Hematopoietic multipotent progenitor cell treated with erythropoietin and hydrocortisone succinate and interleukin-3 and kit ligand, for 15 days (in vitro differentiated cells): ENCODE results near the gene PTPRCAP.

Experiments
- DNase-seq: peaks from one replicate; pipeline ENCODE4 v3.0.0-alpha.2; 2015; ENCODE audit warnings: low spot score

Gene PTPRCAP

DNA sequence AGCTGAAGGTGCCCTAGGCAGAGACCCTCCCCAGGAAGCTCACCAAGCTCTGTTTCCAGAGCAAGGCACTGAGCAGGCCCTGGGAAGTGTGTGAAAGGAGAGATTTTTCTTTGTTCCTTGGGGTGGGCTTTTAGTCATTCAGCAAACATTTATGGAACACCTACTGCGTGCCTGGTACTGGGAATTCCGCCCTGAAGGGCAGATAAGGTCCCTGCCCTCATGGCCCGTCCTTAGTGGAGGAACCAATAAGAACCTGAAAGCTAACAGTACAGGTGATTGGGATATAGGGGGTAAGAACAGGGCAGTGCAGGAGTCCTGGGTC lies 27.7 kb upstream of the PTPRCAP start:
- no peak for DNase-seq

DNA sequence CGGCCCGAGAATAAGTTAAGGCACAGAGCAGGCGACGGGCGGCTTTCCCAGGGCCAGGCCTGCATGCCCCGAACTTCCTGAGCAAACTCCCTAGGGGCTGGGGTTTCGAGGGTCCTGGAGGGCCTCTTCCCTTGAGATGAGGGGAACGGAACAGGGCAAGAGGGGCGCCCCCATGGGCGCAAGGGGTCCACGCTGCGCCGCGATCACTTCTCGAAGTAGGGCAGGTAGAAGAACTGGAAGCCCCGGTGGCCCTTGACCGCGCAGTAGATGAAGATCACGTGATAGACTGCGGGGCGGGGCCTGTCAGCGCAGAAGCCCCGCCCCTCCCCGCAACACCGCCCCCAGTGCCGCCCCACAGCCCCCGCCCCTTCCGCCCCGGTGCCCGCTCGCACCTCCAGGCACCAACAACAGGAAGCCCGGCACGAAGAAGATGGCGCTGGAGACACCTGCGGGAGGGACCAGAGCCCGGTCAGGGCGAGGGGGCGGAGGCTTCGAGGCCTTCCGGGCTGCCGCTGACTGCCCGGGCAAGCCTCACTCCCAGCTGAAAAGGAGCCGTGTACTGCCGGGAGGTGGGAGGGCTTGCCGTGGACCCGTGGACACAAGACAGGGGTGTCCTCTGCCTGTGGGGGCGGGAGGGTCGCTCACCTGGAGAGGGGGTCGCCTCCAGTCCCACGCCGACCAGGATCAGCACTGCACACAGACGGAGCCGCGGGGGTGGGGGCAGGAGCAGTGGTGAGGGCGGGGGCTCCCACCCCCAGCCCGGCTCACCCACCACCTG lies 27.1 kb upstream of the PTPRCAP start:
- peak; percentile 89 for DNase-seq

DNA sequence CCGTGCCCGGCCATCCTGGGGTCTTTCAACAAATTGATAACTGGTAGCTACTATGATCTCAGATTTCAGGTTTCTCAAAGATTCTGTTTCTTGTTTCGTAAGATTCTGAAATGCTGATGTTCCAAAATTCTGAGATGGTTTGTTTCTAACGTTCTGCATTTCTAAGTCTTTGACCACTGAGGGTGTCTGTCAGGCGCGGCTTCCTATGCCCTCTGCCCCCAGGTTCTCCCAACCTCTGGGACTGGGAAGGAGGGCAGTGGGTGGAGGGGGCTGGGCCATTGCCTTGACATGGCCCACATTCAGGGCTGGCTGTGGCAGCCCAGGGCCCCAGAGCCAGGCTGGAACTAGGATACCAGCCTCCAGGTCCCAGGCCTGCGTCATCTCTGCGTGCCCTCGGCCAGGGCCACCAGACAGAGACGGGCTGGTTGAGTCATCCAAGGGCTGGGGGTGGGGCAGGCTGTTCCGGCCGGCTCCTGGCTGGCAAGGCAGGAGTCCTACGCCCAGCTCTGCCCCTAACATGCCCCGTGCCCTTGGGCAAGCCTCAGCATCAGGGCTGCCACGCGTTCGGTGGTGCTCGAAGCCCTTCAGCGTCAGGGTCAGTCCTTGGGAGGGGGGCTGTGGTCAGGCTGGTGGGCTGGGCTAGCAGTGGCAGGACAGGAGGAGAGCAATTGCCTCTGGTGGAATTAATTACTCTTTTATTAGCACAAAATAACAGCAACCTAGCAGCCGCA lies 26.4 kb upstream of the PTPRCAP start:
- DNase-seq = peak; percentile 57

DNA sequence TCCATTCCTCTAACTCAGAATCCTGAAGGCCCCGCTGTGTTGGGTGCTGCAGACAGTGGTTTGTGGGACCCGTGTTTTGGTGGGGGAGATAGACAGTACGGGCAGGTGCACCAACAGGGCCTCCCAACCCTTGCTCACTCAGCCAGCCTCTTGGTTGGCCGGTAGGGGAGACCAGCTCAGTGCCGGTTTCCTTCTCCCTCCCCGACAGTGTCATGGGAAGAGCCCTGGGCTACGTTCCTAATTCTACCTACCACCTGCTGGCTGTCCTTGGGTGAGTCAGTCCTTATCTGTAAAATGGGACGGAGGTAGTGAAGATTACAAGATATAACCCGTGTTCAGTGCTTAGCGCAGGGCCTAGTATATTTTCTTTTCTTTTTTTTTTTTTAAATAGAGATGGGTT lies 25.7 kb upstream of the PTPRCAP start:
- DNase-seq = no peak

DNA sequence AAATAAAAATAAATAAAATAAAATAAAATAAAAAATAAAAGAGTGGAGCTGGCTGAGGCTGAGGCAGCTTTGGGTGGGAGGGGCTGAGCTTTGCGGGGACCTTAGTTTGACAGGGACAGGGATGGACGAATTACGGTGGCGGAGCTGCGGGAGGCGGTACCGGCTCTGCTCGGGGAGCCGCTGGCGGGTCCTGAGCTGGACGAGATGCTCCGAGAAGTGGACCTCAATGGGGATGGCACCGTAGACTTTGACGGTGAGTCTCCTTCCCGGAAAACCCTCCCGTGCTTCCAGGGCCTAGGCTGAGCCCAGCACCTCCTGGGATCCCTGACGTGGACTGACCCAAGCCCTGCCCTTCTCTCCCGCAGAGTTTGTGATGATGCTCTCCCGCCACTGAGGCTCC lies 20.8 kb upstream of the PTPRCAP start:
- no peak for DNase-seq

DNA sequence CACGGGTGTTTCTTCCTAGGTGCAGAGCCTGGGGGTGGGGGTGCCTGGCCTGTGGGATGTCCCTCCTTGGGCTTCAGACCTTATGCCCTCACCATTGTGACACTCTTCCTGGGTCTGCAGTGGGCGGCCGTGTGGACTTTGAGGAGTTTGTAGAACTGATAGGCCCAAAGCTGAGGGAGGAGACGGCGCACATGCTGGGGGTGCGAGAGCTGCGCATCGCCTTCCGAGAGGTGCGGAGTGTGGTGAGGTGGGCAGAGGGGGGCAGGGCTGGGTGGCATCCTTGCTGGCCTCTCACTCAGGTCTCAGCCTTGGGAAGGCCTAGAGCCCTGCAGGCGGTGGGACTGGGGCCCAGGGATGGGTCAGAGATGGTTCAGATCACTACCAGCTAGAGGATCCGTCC lies 20.0 kb upstream of the PTPRCAP start:
- DNase-seq = no peak

DNA sequence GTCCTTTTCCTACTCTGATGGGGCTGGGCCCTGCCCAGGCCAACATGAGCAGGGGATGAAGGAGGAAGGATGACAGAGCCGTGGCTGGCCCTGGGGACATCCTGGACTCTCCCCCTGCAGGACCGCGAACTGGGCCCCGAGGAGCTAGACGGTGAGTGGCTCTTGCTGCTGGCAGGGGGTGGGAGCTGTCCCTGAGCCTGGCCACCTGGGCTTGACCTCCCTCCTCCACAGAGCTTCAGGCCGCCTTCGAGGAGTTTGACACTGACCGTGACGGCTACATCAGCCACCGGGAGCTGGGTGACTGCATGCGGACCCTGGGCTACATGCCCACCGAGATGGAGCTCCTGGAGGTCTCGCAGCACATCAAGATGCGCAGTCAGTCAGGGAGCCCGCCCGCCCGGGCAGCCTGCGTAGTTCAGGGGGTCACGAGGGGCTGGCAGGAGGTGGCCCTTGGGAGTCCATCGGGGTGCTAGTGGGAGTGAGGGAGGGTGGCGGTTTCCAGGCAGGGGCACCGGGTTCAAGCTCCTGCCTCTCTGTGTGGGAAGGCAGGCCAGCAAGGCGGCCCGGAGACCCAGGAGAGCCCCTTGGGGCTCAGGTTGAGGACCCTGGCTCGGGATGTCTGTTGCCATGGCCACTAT lies 18.7 kb upstream of the PTPRCAP start:
- DNase-seq = no peak

DNA sequence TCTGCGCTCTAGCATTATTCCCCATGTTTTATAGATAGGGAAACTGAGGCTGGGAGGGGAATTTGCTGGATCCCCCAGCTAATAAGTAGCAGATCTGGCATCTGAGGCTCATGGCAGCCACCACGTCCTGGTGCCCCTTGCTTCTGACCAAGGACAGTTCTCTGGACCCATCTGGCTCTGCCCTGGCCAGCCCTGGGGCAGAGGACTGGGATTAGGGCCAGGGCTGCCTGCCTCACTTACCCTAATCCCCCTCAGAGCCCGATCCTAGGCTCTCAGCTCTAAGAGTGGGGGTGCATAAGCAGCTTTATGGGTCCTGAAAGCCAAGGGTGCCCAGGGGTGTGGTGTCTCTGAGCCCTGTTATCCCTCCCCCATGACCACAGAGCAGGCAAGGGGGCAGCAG lies 17.6 kb upstream of the PTPRCAP start, which contains the start of gene CABP4:
TSS of gene CABP4 (plus strand) at position 301 of the 400 bp plus-strand sequence. CDS start at position 371, 70 bp downstream.
- no peak for DNase-seq

DNA sequence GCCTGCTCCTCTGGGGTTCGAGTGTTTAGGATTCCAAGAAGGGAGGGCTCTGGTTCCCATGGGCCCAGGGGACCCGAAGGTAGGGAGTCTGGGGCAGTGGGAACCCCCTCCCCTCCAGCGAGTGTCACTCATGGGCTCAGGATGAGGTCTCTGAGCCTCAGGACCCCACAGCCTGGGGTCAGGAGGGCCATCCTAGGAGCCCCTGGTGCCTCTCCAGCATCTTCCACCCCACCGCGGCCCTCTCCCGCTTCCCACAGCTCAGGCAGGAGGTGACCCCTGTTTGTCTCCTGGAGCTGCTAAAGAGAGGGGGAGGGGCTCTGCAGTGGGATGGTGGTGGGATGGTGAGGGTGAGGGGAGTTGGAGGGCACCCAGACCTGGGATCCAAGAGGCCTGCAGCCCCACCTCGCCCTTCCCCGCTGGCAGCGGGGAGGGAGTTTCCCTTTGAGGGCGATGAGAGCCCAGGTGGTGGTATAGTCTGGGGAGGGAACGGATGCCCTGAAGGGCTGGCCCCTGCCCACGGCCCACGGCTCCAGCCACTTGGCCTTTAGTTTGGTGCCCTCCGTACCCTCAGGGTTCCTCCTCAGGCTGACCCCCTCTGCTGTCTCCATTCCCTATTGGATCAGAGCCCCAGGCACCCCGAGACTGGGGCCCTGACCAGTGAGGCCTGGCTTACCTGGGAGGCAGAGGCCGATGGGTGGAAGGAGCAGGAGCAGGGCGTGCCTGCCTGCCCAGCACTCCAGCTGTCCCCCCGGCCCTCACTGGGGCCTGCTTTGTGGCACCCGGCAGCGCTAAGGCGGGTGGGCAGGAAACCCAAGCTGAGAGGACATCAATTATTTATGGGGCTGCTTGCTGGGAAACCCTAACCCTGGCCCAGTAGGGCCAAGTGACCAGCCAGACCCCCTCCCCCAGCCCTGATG lies 16.6 kb upstream of the PTPRCAP start:
- no peak for DNase-seq

DNA sequence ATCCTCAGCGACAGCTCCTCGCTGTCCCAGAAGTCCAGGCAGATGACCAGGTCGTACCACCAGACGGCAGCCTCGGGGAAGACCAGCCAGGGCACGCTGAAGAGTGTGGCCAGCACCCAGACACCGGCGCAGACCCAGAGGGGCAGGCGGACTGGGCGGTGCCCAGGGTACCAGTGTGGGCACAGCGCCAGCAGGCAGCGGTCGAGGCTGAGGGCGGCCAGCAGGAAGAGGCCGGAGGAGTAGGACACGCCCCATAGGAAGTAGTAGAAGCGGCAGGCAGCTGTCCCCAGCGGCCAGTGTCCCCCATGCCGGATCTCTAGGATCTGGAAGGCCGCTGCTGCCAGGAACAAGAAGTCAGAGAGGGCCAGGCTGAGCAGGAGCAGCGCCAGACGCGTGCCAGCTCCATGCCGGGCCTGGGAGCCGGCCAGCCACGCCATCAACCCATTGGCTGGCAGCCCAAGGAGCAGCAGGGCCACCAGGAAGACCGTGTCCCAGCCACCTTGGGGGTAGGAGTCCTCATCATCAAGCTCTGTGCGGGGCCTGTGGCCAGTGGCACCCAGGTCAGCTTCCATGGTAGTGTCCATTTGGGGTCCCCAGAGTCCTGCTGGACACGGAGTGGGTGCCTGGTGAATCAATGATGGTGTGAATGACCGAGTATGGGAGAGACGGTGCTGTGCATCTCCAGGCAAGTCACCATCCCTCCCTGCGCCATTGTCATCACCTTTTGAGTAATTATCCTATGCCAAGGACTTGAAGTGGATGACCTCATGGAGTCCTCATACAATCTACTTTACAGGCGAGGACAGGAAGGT lies 14.9 kb upstream of the PTPRCAP start, which contains the start of gene GPR152:
TSS of gene GPR152 (minus strand) at position 589 of the 812 bp plus-strand sequence. CDS start at position 584, 5 bp downstream.
- DNase-seq = no peak

DNA sequence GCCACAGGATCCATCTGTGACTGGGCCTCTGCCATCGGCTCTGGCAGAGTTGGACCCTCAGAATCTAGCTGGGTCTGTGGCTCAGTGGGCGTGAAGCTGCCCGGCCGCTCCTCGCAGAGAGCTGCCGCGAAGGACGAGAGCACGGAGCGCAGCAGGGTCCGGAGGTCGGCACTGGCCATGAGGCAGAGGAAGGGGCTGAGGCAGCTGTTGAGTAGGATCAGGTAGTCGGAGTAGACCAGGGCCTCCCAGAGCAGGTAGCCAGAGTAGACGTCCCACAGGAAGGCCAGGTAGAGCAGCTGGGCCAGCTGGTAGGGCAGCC lies 14.1 kb upstream of the PTPRCAP start:
- no peak for DNase-seq

DNA sequence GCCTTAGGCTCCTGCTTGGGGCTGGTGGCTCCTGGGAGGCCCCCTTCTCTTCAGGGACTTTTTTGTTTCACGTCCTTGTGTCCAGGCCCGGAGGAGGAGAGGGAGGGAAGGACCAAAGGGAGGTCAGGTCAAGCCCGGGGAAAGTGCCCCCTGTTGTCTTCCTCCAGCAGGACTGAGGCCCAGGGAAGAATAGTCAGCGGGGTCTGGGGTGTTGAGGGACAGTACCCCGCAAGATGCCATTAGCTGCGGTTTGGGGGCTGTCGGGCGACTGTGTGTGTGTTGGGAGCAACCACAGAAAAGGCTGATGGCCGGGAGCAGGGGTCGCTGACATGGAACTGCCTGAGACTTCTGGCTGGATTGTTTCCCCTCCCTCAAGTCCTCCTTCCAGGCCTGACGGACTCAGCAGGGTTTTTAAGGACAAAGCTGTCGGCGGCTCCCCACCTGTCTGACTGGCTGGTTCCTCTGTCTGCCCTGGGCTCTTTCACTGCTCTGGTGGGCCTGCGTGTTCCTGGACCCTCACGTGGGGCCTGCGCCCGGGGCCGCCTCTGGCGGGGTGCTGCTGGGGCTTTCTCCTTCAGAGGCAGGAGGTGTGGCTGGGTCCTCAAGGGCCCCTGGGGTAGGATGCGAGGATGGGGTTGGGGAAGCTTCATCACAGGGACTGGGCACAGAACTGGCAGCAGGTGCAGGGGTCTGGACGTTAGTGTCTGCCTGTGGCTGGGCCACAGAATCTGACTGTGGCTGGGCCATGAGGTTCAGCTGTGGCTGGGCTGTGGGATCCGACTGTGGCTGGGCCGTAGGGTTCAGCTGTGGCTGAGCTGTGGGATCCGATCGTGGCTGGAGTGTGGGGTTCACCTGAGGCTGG lies 13.5 kb upstream of the PTPRCAP start:
- DNase-seq = no peak

DNA sequence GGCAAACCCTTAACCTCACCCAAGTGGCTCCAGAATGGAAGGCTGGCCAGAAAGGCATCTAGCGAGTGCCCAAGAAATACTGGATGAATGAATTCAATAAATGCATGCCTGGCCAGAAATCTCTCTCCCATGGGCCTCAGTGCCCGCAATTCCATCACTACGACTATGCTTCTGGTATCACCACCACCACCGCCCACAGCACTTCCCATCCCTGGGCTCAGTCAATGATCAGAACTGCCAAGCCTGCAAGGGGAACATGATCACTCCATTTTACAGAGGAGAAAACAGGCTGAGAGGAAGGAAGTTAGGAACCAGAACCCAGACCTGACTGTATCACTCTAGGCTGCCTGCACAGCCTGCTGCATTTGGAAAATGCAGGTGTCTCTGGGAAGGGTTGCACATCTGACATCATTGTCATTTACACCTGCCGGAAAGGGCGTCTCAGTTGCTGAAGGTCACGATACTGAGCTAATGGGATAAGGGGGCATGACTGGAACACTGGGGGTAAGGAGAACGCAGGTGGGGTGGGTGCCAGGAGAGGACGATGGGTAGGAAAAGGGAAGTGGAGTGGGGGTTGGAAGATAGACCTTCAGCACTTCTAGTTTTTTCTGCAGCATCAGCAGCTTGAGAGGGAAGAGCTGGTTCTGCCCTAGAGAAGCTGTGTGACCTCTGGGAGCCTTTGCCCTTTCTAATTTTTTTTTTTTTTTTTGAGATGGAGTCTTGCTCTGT lies 11.8 kb upstream of the PTPRCAP start:
- no peak for DNase-seq

DNA sequence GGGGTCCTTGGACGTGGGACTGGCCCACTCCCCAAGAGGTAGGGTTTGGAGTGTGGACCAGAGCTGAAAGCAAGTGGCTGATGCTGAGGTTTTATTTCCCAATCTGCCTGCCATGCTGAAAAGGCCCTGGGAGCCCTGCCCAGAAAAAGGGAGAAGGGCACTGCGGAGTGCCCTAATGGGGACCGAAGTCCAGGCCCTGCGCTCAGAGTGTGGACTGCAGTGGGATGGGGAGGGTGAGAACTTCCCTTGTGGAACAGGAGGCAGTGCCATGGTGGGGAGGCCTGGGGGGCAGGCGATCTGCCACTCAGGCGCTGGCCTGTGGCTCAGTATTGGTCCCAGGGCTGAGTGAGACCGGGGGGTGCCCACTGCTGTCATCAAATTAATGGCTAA lies 10.7 kb upstream of the PTPRCAP start:
- no peak for DNase-seq

DNA sequence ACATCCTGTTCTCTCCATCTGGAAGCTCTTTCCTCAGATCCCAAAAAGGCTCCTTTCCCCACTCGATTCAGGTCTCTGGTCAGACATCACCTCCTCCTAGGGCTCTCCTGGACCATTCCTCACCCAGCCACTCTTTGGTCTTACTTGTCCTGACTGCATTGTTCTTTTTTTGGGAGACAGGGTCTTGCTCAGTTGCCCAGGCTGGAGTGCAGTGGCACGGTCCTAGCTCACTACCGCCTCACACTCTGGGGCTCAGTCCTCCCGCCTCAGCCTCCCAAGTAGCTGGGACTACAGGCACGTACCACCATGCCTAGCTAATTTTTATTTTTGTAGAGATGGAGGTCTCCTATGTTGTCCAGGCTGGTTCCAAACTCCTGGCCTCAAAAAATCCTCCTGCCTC lies 8.0 kb upstream of the PTPRCAP start:
- DNase-seq = no peak

DNA sequence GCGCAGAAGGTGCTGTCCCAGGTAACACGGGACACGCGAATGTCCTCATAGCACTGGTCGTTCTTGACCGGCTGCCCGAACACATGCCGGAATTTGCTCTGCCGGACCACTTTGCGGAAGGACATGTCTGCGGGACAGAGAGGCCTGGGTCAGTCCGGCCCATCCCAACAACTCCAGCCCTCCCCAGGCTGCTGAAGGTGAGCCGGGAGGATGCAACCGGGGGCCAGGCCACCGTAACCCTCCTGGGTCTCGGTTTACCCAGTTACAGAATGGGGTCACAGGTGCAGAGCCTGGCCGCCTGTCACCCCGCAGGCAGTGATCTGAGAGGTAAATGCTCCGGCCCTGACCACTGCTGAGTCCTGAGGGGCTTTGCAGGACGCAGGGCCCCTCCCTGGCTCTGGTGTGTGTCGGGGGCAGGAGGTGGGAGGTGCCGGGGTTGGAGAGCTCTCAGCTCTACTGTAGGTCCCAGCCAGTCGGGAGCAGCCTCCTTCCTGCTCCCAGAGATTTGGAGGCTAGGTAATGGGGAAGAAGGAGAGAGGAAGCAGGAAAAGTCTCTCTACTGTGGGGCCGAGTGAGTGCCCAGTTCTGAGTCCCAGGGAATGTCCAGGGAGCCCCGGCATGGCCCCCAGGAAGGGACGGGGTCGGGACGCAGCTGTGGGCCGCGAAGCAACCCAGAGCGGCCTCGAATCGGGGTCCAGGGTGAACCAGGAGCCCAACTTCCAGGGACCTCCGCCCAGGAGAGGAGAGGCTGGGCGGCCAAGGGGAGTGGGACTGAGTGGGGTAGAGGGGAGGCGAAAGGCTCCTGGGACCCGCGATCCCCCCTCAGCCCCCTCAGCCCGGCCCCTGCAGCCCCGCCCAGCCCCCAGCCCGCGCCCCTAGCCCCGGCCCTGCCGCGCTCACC lies 5.3 kb upstream of the PTPRCAP start:
- DNase-seq = no peak

DNA sequence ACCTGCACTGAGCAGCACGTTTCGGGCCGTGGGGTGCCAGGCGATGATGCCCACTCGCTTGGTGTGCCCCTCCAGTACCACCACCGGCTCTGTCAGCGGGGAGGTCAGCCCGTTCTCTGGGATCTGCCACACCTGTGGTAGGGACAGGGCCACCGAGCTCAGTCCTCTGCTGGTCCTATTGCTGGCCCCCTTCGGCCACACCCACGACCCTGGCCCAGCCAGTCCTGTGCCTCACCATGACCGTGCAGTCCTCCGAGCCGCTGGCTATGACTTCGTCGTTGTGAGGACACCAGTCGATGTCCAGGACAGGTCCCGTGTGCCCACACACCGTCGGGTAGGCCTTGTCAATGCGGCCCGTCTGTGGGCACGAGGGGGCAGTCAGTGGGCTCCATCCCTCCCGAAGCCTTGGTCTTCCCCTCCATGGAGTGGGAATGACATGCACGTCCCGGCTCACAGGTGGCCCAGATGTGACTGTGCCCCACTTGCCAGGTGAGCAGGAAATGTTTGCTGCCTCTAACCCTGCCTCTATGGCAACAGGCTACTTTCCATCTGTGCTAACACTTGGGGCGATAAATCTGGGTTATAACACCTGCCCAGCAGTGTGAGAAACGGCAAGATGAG lies 4.4 kb upstream of the PTPRCAP start:
- no peak for DNase-seq

DNA sequence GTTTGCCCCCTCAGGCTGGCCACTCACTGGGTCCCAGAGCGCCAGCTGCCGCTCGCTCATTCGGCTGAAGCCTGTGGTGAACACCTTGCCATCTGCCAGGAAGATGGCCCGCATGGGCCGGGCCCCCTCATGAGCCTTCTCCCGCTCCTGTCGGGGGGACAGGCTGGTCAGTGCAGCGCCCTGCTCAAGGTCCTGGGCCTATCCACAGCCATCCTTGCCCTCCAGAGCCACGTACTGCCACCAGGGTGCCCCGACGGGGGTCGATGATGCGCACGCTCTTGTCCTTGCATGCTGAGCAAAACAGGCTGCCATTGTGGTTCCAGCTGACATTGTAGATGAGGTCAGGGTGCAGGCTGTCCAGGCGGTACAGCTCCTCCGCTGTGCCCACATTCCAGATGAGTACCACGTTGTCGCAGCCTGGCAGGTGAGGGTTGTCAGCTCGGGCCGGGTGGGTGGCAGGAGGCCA lies 3.6 kb upstream of the PTPRCAP start:
- DNase-seq = no peak
